Keratinocyte (primary cell): ENCODE results near the gene PRSS36. TPM values are rescaled to one million over a fixed set of nuclear protein-coding genes. Genes with fewer than 3 reads are reported as not detected.

ENCODE experiments used
- DNase-seq: peaks from one replicate; pipeline ENCODE4 v3.0.0-alpha.2; 2011; ENCODE audit warnings: low read depth, missing footprints, low spot score
- FAIRE-seq: peaks from 2 replicates; lab custom pipeline; 2011; peaks lifted over from hg19 to GRCh38; lab: Jason Lieb, UNC
- H2AFZ ChIP-seq: 2 replicates; pipeline ENCODE4 v1.6.0; 2012; ENCODE audit warnings: low read length, control low read depth, inconsistent platforms; ENCODE audit not compliant: control insufficient read depth
- H3K27ac ChIP-seq: 2 replicates; pipeline ENCODE4 v1.5.1; 2011; ENCODE audit warnings: low read length; ENCODE audit not compliant: control insufficient read depth, insufficient read depth
- H3K27me3 ChIP-seq: 3 replicates; pipeline ENCODE4 v1.6.0; 2011; ENCODE audit warnings: low read length; ENCODE audit not compliant: control insufficient read depth, insufficient read depth; ENCODE audit errors: extremely low read depth
- H3K36me3 ChIP-seq, 2 experiments: 2 replicates in 1 of 2; 3 replicates in 1 of 2; pipeline ENCODE4 v1.5.1; 2011; ENCODE audit warnings: low read length in 2 of 2, mild to moderate bottlenecking in 1 of 2; ENCODE audit not compliant: control insufficient read depth in 2 of 2, insufficient read depth in 2 of 2; ENCODE audit errors: extremely low read depth in 1 of 2
- H3K4me1 ChIP-seq: 3 replicates; pipeline ENCODE4 v1.5.1; 2011; ENCODE audit warnings: low read length; ENCODE audit not compliant: control insufficient read depth, insufficient read depth; ENCODE audit errors: extremely low read depth
- H3K4me2 ChIP-seq: 3 replicates; pipeline ENCODE4 v1.6.0; 2011; ENCODE audit warnings: low read depth, low read length; ENCODE audit not compliant: control insufficient read depth, insufficient read depth; ENCODE audit errors: extremely low read depth
- H3K4me3 ChIP-seq, 3 experiments: fragments of 200-600 bp in 1 of 3; sonication (generic) in 1 of 3; 2 replicates in 2 of 3; 3 replicates in 1 of 3; pipeline ENCODE4 v1.5.1; 2011 to 2016; ENCODE audit warnings: low read length in 3 of 3, mild to moderate bottlenecking in 3 of 3, control low read depth in 2 of 3, inconsistent platforms in 1 of 3, low read depth in 1 of 3, mixed read lengths in 1 of 3, mixed run types in 1 of 3, moderate library complexity in 1 of 3; ENCODE audit not compliant: control insufficient read depth in 2 of 3, insufficient read depth in 2 of 3; ENCODE audit errors: extremely low read depth in 1 of 3
- H3K79me2 ChIP-seq: 2 replicates; pipeline ENCODE4 v1.6.0; 2012; ENCODE audit warnings: low read length; ENCODE audit not compliant: control insufficient read depth, insufficient read depth
- H3K9ac ChIP-seq: 3 replicates; pipeline ENCODE4 v1.6.0; 2011; ENCODE audit warnings: low read length; ENCODE audit not compliant: control insufficient read depth, insufficient read depth; ENCODE audit errors: extremely low read depth
- H3K9me1 ChIP-seq: 3 replicates; pipeline ENCODE4 v1.6.0; 2011; ENCODE audit warnings: low read length; ENCODE audit not compliant: control insufficient read depth, insufficient read depth; ENCODE audit errors: extremely low read depth
- H3K9me3 ChIP-seq: 2 replicates; pipeline ENCODE4 v1.5.1; 2012; ENCODE audit warnings: low read depth, low read length; ENCODE audit not compliant: control insufficient read depth
- H4K20me1 ChIP-seq: 3 replicates; pipeline ENCODE4 v1.6.0; 2011; ENCODE audit warnings: low read length; ENCODE audit not compliant: control insufficient read depth, insufficient read depth; ENCODE audit errors: extremely low read depth
- EZH2 ChIP-seq: IDR thresholded peaks from one replicate; pipeline ENCODE4 v1.6.1; 2012; ENCODE audit warnings: inconsistent platforms, mild to moderate bottlenecking, low read length, moderate library complexity
- dilution Hi-C: fragments of 300-500 bp; cut with MboI; formaldehyde crosslinking; loops from one replicate; pipeline ENCODE4 v1.7.0; 2020; ENCODE audit warnings: low sequenced_read_pairs; ENCODE audit not compliant: extremely low pct_ligation_motif_present
- polyA plus RNA-seq, 5 experiments: library from polyadenylated mRNA; depleted of rRNA in 3 of 5; stranded (reverse) in 3 of 5; stranded (forward) in 1 of 5; unstranded in 1 of 5; fragments of >200 nt; gene quantifications; 1 replicate in 1 of 5; 2 replicates in 3 of 5; 3 replicates in 1 of 5; pipeline versions ENCODE4 v1.2.1 to v1.2.3, GENCODE V29; 2011 to 2012; ENCODE audit warnings: missing spikeins in 2 of 5, low read depth in 1 of 5, low replicate concordance in 1 of 5
- TF ChIP-seq, protein P1 (sequence below), 3 experiments: IDR thresholded peaks in 1 of 3; conservative IDR thresholded peaks in 1 of 3; optimal IDR thresholded peaks in 1 of 3; 2 replicates in 2 of 3; 3 replicates in 1 of 3; pipeline versions ENCODE3 to v1.5.1; 2011; ENCODE audit warnings: low read length in 3 of 3, mild to moderate bottlenecking in 3 of 3, moderate library complexity in 2 of 3, control low read depth in 1 of 3, inconsistent platforms in 1 of 3; ENCODE audit not compliant: insufficient read depth in 2 of 3; ENCODE audit errors: extremely low read depth in 1 of 3

The PRSS36 gene
- polyA plus RNA-seq, 1 donor (not counting 4 experiments of a cell fraction or from before 2014, with no cell fraction given) = 0.43 TPM

DNA sequence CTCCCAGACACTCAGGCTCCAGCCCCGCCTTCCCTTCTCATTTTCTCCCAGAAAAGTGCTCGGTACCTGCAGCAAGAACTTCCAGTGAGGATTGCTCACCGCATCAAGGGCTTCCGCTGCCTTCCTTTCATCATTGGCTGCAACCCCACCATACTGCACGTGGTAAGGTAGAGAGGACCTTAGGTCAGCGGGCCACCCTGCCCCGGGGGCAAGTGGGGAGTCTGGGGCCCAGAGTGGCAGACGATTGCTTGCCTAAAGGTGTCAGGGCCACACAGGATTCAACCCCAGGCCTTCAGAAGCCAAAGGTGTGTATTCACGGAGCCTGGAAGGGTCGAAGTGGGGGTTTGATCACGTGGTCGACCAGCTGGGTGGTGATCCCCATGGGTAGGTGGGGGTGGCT is 40.2 kb downstream of the PRSS36 start:
- no peaks in the 10 kb centered on the region for H3K27me3 ChIP-seq
- dilution Hi-C loops = no loop called here
- H4K20me1 ChIP-seq = no peaks in the 10 kb centered on the region
- H3K9ac ChIP-seq = no peak overlapping the region
- H3K4me3 ChIP-seq = no peak overlapping the region
- H3K9me1 ChIP-seq = no peaks in the 10 kb centered on the region
- no peak for FAIRE-seq
- peaks cover 18 to 24% of the 10 kb centered on the region in 2 experiments for H3K36me3 ChIP-seq
- no peaks in the 10 kb centered on the region for H3K9me3 ChIP-seq
- peaks cover 8% of the 10 kb centered on the region for H3K4me1 ChIP-seq
- no peak for TF ChIP-seq EZH2
- TF ChIP-seq, protein P1, sequence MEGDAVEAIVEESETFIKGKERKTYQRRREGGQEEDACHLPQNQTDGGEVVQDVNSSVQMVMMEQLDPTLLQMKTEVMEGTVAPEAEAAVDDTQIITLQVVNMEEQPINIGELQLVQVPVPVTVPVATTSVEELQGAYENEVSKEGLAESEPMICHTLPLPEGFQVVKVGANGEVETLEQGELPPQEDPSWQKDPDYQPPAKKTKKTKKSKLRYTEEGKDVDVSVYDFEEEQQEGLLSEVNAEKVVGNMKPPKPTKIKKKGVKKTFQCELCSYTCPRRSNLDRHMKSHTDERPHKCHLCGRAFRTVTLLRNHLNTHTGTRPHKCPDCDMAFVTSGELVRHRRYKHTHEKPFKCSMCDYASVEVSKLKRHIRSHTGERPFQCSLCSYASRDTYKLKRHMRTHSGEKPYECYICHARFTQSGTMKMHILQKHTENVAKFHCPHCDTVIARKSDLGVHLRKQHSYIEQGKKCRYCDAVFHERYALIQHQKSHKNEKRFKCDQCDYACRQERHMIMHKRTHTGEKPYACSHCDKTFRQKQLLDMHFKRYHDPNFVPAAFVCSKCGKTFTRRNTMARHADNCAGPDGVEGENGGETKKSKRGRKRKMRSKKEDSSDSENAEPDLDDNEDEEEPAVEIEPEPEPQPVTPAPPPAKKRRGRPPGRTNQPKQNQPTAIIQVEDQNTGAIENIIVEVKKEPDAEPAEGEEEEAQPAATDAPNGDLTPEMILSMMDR (optimal IDR thresholded peaks at IDR 0.05 in 1 of 3, IDR thresholded peaks at IDR 0.05 in 1 of 3, conservative IDR thresholded peaks at IDR 0.05 in 1 of 3; ENCODE audit: extremely low read depth in 1 of 3, insufficient read depth in 2 of 3, low read length in 3 of 3) = no peak
- H3K27ac ChIP-seq = no peak overlapping the region
- H2AFZ ChIP-seq = no peak overlapping the region
- no peak for DNase-seq
- peaks cover 17% of the 10 kb centered on the region for H3K79me2 ChIP-seq
- H3K4me2 ChIP-seq = no peak overlapping the region

GRCh38 chr16:31108794-31109558 is 40.9 kb downstream of the PRSS36 start:
- H2AFZ ChIP-seq = no peak overlapping the region

More at GRCh38 chr16:31108794-31109558, 40.9 kb downstream of the PRSS36 start:
- Histone ChIP-seq H3K4me3 (peak overlapping the region; percentile 79 to 91 (median 87)), H3K9me1 (no peaks in the 10 kb centered on the region), H3K9me3 (no peaks in the 10 kb centered on the region), H3K4me2 (peak overlapping the region; percentile 74), H3K79me2 (peaks cover 17% of the 10 kb centered on the region), H3K36me3 (peaks cover 18 to 24% of the 10 kb centered on the region in 2 experiments), H3K27me3 (no peaks in the 10 kb centered on the region), H4K20me1 (no peaks in the 10 kb centered on the region), H3K4me1 (peaks cover 8% of the 10 kb centered on the region), H3K9ac (peak overlapping the region; percentile 83), H3K27ac (peak overlapping the region; percentile 54)
- dilution Hi-C loops = no loop called here
- DNase-seq = no peak
- FAIRE-seq = no peak
- no peak for TF ChIP-seq EZH2
- TF ChIP-seq, protein P1 (optimal IDR thresholded peaks at IDR 0.05 in 1 of 3, IDR thresholded peaks at IDR 0.05 in 1 of 3, conservative IDR thresholded peaks at IDR 0.05 in 1 of 3; ENCODE audit: extremely low read depth in 1 of 3, insufficient read depth in 2 of 3, low read length in 3 of 3) = no peak
